DND-41 (cell line): ENCODE data around the gene GPR101.

ENCODE experiments used
- ATAC-seq: fragments of 200-7000 bp; cut with Tn5 transposase; 3 replicates; pipeline ENCODE4 v1.9.1; 2021; ENCODE audit warnings: low read depth; ENCODE audit not compliant: insufficient read depth
- DNase-seq: peaks from one replicate; pipeline ENCODE4 v3.0.0-alpha.2; 2020
- H2AFZ ChIP-seq: 2 replicates; pipeline ENCODE4 v1.6.0; 2012; ENCODE audit warnings: low read depth, low read length
- H3K27ac ChIP-seq: 2 replicates; pipeline ENCODE4 v1.5.1; 2012; ENCODE audit warnings: low read length, inconsistent platforms
- H3K27me3 ChIP-seq: fragments of 200-600 bp; sonication (generic); 2 replicates; pipeline ENCODE4 v1.6.0; 2012; ENCODE audit warnings: low read length, mild to moderate bottlenecking, inconsistent platforms; ENCODE audit not compliant: insufficient read depth, poor library complexity
- H3K36me3 ChIP-seq: 2 replicates; pipeline ENCODE4 v1.5.1; 2012; ENCODE audit warnings: low read length, inconsistent platforms; ENCODE audit not compliant: insufficient read depth
- H3K4me1 ChIP-seq: 2 replicates; pipeline ENCODE4 v1.5.1; 2012; ENCODE audit warnings: mild to moderate bottlenecking, low read length; ENCODE audit not compliant: insufficient read depth
- H3K4me2 ChIP-seq: 2 replicates; pipeline ENCODE4 v1.6.0; 2012; ENCODE audit warnings: mild to moderate bottlenecking, moderate library complexity, low read length, inconsistent platforms; ENCODE audit not compliant: insufficient read depth
- H3K4me3 ChIP-seq, 2 experiments: fragments of 200-600 bp in 1 of 2; shearing (Covaris generic) in 1 of 2; 2 replicates each; pipeline ENCODE4 v1.5.1; 2012 to 2016; ENCODE audit warnings: inconsistent platforms in 2 of 2, low read length in 2 of 2, mild to moderate bottlenecking in 2 of 2, low read depth in 1 of 2, moderate library complexity in 1 of 2
- H3K79me2 ChIP-seq: 2 replicates; pipeline ENCODE4 v1.6.0; 2012; ENCODE audit warnings: low read length, inconsistent platforms; ENCODE audit not compliant: insufficient read depth
- H3K9ac ChIP-seq: 2 replicates; pipeline ENCODE4 v1.6.0; 2012; ENCODE audit warnings: low read depth, mild to moderate bottlenecking, inconsistent platforms, low read length, moderate library complexity
- H3K9me3 ChIP-seq: 2 replicates; pipeline ENCODE4 v1.5.1; 2012; ENCODE audit warnings: low read length, moderate library complexity, mild to moderate bottlenecking, inconsistent platforms; ENCODE audit not compliant: insufficient read depth, severe bottlenecking
- H4K20me1 ChIP-seq: 2 replicates; pipeline ENCODE4 v1.6.0; 2012; ENCODE audit warnings: low read length; ENCODE audit not compliant: insufficient read depth
- CTCF ChIP-seq: IDR thresholded peaks from 2 replicates; pipeline ENCODE4 v1.5.1; 2012; ENCODE audit warnings: borderline replicate concordance, low read length, moderate library complexity, mild to moderate bottlenecking; ENCODE audit not compliant: poor library complexity, severe bottlenecking; ENCODE audit errors: extremely low read depth
- EZH2 ChIP-seq: IDR thresholded peaks from 3 replicates; pipeline ENCODE4 v1.6.1; 2012; ENCODE audit warnings: borderline replicate concordance, low read depth, mild to moderate bottlenecking, moderate library complexity, low read length, inconsistent platforms; ENCODE audit not compliant: severe bottlenecking

The GPR101 gene

GRCh38 chrX:137071596-137071995 is 37.8 kb upstream of the GPR101 start:
- H3K9ac ChIP-seq: no peak overlapping the region
- DNase-seq (no peak), ATAC-seq (no peak)
- no peaks in the 10 kb centered on the region for H3K79me2 ChIP-seq
- H3K4me1 ChIP-seq: no peaks in the 10 kb centered on the region
- no peaks in the 10 kb centered on the region for H4K20me1 ChIP-seq
- no peak overlapping the region for H3K27ac ChIP-seq
- H3K9me3 ChIP-seq: no peaks in the 10 kb centered on the region
- no peak overlapping the region for H3K4me3 ChIP-seq
- TF ChIP-seq EZH2 (no peak), CTCF (no peak)
- no peaks in the 10 kb centered on the region for H3K36me3 ChIP-seq
- no peak overlapping the region for H2AFZ ChIP-seq
- H3K4me2 ChIP-seq: no peak overlapping the region
- no peaks in the 10 kb centered on the region for H3K27me3 ChIP-seq

- no peak for ATAC-seq
- no peaks in the 10 kb centered on the region for H4K20me1 ChIP-seq
- H3K4me2 ChIP-seq: no peak overlapping the region
- TF ChIP-seq CTCF (no peak), EZH2 (no peak)
- H3K27me3 ChIP-seq: no peaks in the 10 kb centered on the region
- no peak overlapping the region for H3K4me3 ChIP-seq
- DNase-seq: no peak
- no peaks in the 10 kb centered on the region for H3K4me1 ChIP-seq
- H3K9ac ChIP-seq: no peak overlapping the region
- H3K36me3 ChIP-seq: no peaks in the 10 kb centered on the region
- no peak overlapping the region for H2AFZ ChIP-seq
- H3K9me3 ChIP-seq: no peaks in the 10 kb centered on the region
- no peak overlapping the region for H3K27ac ChIP-seq
- no peaks in the 10 kb centered on the region for H3K79me2 ChIP-seq
Observed at GRCh38 chrX:137067147-137067546, 33.4 kb upstream of the GPR101 start.

GRCh38 chrX:137062915-137063617 is 29.3 kb upstream of the GPR101 start:
- H2AFZ ChIP-seq: no peak overlapping the region
- H3K4me1 ChIP-seq: no peaks in the 10 kb centered on the region
- H3K9ac ChIP-seq: no peak overlapping the region
- no peaks in the 10 kb centered on the region for H4K20me1 ChIP-seq
- no peak overlapping the region for H3K4me2 ChIP-seq
- no peaks in the 10 kb centered on the region for H3K79me2 ChIP-seq
- no peak for DNase-seq
- TF ChIP-seq EZH2 (no peak), CTCF (no peak)
- H3K4me3 ChIP-seq: no peak overlapping the region
- no peak overlapping the region for H3K27ac ChIP-seq
- H3K9me3 ChIP-seq: no peaks in the 10 kb centered on the region
- H3K27me3 ChIP-seq: no peaks in the 10 kb centered on the region
- ATAC-seq: no peak
- no peaks in the 10 kb centered on the region for H3K36me3 ChIP-seq
